Hematopoietic multipotent progenitor cell treated with erythropoietin and hydrocortisone succinate and interleukin-3 and kit ligand, for 8 days (in vitro differentiated cells): ENCODE results near the gene XIRP1.

Source experiments
- DNase-seq: peaks from one replicate; pipeline ENCODE4 v3.0.0-alpha.2; 2015

Gene XIRP1

DNA sequence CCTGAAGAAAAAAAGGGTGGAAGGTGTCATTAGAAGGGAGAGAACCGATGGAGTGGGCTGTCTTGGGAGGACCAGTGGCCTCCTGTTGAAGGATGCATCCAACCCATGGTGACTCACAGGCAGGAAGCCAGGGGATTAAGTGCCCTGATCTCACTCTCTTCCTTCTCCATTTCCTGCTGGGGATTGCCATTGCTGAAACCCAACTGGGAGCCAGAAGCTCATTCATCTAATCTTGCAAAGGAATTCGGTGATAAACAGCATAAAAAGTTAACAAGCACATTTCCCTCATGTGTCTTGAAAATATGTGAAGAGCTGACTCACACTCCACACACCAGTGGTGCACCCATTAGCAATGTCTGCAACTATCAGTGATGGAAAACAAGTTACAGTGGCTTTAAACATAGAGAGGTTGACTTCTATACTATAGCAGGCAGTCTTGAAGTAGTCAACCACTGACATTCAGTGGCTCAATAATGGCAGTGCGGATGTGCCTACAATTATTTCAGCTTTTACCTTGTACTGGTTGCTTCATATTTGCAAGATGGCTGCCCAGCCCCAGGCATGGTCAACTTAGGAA, 26.2 kb downstream of the XIRP1 start:
- DNase-seq, result no peak

- no peak for DNase-seq
Observed at GRCh38 chr3:39165518-39165917, 26.9 kb downstream of the XIRP1 start.

- no peak for DNase-seq
Observed at GRCh38 chr3:39164414-39164813, 28.0 kb downstream of the XIRP1 start.

GRCh38 chr3:39158148-39158715, 34.2 kb downstream of the XIRP1 start:
- no peak for DNase-seq

DNA sequence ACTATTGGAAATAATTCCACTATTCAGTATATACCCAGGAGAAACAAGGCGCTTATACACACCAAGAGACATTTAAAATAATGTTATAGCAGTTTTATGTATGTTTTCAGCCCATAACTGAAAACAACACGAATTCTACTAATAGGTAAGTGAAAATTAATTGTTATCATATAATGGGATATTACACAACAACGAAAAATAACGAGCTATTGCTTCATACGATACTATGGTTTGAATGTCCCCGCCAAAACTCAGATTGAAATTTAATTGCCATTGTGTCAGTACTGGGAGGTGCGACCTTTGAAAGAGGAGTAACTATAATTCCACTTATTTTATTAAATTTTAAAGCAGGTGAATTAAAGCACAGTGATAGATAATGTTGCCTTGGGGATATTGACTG, 35.0 kb downstream of the XIRP1 start:
- DNase-seq, result no peak

DNA sequence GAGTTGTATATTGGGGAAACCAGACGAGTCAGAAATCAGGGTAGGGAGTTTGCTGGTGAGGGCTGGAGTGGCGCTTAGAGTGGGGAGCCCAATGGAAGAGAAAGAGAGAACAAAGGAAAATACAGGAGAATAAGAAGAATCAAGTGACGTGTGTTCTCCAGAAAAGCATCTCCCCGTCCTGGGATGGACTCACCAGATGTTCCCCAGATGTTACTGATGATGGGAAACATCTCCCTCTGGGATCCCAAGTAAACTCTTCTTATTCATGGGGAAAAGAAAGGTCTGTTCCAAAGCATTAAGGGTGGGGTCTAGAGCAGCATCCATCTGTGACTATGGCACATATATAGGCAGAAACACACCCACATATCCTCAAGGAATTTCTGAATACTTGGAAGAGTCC, 36.0 kb downstream of the XIRP1 start:
- no peak for DNase-seq

GRCh38 chr3:39154280-39155021, 37.9 kb downstream of the XIRP1 start:
- DNase-seq, result no peak

DNA sequence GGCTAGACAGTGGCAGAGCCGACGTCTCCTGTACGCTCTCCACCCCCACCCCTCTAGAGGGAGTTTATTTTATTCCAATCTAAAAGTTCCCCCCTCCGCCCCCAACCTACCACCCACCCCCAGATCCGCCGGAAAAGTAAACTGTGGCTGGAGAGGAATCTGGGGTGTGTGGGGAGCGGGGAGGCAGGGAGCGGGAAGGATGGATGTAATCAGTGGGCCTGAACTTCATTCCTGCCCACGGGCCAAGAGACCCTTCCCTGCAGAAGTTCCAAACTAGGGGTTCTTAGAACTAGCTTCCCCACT, 38.5 kb downstream of the XIRP1 start:
- DNase-seq, result no peak

- peak; percentile 22 for DNase-seq
Observed at GRCh38 chr3:39150803-39151631, 41.4 kb downstream of the XIRP1 start.

GRCh38 chr3:39150148-39150802, 42.1 kb downstream of the XIRP1 start:
- DNase-seq, result no peak

GRCh38 chr3:39149498-39150147, 42.8 kb downstream of the XIRP1 start:
- no peak for DNase-seq

DNA sequence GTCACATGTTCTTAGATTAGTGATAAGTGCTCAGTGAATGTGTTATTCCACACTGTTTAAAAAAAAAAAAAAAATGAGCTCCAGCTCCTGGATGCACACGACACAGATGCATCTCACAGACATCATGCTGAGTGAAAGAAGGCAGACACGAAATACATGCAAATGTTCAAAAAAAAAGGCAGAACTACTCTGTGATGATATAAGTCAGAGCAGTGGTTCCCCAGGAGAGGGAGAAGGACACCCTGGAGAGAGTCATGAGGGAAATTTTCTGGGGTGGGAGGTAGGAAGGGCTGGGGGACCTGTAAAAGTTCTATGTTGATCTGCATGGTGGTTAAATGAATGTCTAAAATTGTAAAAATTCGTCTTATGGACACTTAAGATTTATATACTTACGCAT, 43.3 kb downstream of the XIRP1 start:
- DNase-seq, result no peak

DNA sequence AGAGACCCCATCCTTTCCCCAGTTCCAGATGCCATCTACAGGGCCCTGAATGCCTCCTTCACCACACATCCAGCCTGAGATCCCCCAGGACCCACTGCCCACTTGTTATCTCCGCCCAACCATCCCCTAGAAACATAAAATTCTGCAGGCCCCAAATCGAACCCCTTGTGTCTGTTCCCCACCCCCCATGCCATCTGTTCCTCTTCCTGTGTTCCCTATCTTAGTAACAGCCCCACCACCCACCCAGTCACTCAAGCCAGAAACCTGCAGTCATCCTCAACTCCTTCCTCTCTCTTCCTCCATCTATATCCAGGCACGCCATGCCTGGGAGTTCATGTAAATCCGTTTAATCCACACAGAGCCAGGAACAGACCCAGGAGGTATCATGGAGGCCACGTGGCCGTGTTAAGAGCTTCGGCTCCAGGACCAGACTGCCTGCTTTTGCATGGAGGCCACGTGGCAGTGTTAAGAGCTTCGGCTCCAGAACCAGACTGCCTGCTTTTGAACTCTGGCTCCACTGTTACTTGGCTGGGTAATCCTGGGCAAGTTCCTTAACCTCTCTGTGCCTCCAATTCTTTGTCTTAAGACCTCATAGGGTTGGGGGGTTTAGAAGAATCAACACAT, 43.8 kb downstream of the XIRP1 start:
- DNase-seq, result peak; percentile 45

- DNase-seq, result peak; percentile 35
Observed at GRCh38 chr3:39147711-39148434, 44.5 kb downstream of the XIRP1 start.

DNA sequence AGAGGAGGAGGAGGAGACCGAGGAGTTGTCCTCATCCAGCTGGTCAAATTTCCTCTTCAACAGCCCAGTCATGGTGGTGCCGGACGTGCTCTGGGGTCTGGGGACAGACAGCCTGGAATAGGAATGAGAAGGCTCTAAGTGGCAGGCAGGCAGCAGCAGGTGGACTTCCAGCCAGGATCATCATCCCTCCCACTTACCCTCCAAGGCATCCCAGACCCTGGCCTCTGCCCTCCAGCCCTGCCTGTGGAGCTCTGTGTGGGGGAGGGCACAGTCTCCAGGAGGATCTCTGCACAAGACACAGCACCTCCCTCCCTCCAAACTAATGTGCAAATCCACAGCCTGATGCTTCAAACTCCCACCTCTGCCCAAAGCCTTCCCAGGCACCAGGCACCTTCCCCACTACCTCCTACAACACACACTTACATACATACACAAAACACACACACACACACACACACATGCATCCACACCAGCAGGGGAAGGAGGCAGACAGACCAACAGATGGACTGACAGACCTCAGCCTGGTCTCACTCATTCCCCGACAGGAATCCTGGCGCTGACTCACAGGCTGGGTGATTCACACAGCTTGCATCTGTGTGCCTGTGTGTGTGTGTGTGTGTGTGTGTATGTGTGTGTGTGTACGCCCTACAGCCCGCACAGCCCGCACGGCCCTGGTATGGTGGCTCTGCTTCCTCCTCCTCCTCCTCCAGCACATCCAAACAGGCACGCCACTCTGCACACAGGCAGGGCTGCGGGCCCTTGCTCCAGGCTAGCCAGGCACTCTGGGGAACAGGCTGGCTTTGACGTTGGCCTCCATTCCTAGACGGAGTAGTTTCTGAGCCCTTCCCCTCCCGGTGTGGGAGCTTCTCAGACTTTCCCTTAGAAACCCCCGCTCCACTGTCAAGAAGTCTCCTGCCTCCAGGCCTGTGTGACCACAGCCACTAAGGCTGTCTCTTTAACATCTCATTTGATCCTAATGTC, 45.5 kb downstream of the XIRP1 start:
- peak; percentile 77 for DNase-seq

DNA sequence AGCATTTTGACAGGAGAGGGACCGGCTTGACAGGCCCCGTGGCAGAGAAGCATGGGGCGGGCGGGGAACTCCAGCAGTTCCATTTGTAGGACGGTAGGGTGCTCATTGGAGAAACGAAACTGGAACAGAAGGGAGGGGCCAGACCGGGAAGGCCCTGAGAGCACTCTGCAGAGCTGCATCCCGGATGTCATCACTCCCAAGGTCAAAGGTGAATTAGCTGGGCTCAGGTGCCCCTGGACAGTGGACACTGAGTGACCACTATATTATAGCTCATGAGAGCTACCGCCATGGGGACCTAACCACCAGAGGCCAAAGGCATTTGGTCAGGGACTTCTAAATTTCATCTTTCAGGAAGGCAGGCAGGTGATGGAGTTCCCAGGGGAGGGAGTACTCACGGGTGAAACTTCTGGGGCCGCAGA, 46.3 kb downstream of the XIRP1 start:
- no peak for DNase-seq

GRCh38 chr3:39144748-39145380, 47.5 kb downstream of the XIRP1 start:
- DNase-seq, result no peak

DNA sequence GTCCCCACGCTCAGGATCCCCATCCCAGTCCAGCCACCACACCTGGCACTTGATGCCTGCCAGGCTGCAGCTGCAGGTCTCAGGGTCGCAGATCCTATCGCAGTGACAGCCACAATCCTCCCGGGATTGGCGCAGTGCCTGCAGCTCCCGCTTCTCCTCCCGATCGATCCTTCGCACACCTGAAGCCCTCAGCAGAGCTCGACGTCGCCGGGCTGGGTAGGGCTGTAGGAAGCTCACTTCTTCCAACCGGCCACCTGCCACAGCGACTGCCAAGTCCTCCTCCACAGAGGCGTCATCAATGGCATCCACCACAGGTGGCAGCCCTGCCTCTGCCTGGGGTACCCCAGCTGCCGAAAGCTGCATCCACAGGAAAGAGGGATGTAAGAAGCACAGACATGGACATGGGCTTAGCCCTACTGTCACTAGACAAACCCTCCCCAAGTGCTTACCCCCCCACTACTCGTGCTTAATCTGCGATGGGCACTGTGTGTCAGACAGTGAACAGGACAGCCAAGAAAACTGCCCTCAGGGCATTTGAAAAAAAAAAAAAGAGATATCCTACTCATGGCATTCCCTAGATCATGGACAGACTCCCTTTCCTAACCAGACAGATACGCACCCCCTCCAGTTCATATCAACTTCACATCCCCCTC, 48.2 kb downstream of the XIRP1 start:
- DNase-seq, result no peak
